K562 (cell line): Measurements from ENCODE around the gene NFS1. TPM values are rescaled to one million over a fixed set of nuclear protein-coding genes. Genes with fewer than 3 reads are reported as not detected.

Experiments used
- ATAC-seq: fragments of 200-7000 bp; cut with Tn5 transposase; 3 replicates; pipeline ENCODE4 v1.9.1; 2020; ENCODE audit warnings: moderate library complexity
- BruUV-seq: library from RNA; stranded (reverse); fragments of 400-500 nt; replicated peaks from 2 replicates; lab custom pipeline; 2021; lab: Mats Ljungman, UMichigan
- CTCF ChIA-PET: fragments of 300-600 bp; formaldehyde crosslinking; extraction: SDS; loops from one replicate; lab custom pipeline; 2021; ENCODE audit warnings: low intra/inter-chr PET ratio; lab: Yijun Ruan, JAX
- POLR2A ChIA-PET: fragments of 300-600, 350-650 bp; sonication (Branson Sonifier 250); formaldehyde crosslinking; extraction: SDS; loops from one replicate; lab custom pipeline; 2021; ENCODE audit warnings: antibody characterized with exemption, inconsistent platforms; lab: Yijun Ruan, JAX
- DNase-seq, 4 experiments: peaks; one replicate each; pipeline versions ENCODE4 v3.0.0 to v3.0.0-alpha.2; 2011 to 2018; ENCODE audit warnings: low spot score in 3 of 4, mixed read lengths in 3 of 4; ENCODE audit errors: extremely low read depth in 1 of 4
- FAIRE-seq: peaks from 2 replicates; lab custom pipeline; 2011; peaks lifted over from hg19 to GRCh38; lab: Jason Lieb, UNC
- H2AFZ ChIP-seq: 2 replicates; pipeline ENCODE4 v1.6.0; 2011; ENCODE audit warnings: low read depth, low read length, control low read depth, inconsistent platforms
- H3K27ac ChIP-seq: fragments of 200-600 bp; 3 replicates; pipeline ENCODE4 v1.8.0; 2011; ENCODE audit warnings: low read depth, mild to moderate bottlenecking, control low read depth, inconsistent platforms, low read length, moderate library complexity, mixed read lengths; ENCODE audit errors: extremely low read depth
- H3K27me3 ChIP-seq, 2 experiments: fragments of 300-600 bp in 1 of 2; 2 replicates in 1 of 2; 3 replicates in 1 of 2; pipeline versions ENCODE4 v1.6.0 to v1.8.0; 2011; ENCODE audit warnings: inconsistent platforms in 2 of 2, low read length in 2 of 2, mild to moderate bottlenecking in 1 of 2, mixed read lengths in 1 of 2, moderate library complexity in 1 of 2; ENCODE audit not compliant: control insufficient read depth in 2 of 2, insufficient read depth in 2 of 2
- H3K36me3 ChIP-seq: fragments of 300-600 bp; 3 replicates; pipeline ENCODE4 v1.8.0; 2011; ENCODE audit warnings: mild to moderate bottlenecking, low read length, inconsistent platforms; ENCODE audit not compliant: control insufficient read depth, insufficient read depth
- H3K4me1 ChIP-seq, 2 experiments: fragments of 200-600 bp in 1 of 2; replicated peaks in 1 of 2; 2 replicates in 1 of 2; 3 replicates in 1 of 2; pipeline versions ENCODE4 v1.5.1 to v1.8.0; 2011; ENCODE audit warnings: inconsistent platforms in 2 of 2, low read length in 2 of 2, mild to moderate bottlenecking in 1 of 2, mixed read lengths in 1 of 2, moderate library complexity in 1 of 2; ENCODE audit not compliant: control insufficient read depth in 2 of 2, insufficient read depth in 2 of 2
- H3K4me2 ChIP-seq: 2 replicates; pipeline ENCODE4 v1.6.1; 2011; ENCODE audit warnings: low read length, control low read depth, inconsistent platforms, mixed read lengths; ENCODE audit not compliant: insufficient read depth
- H3K4me3 ChIP-seq: fragments of 200-600 bp; sonication (generic), shearing (Covaris generic); 2 replicates; pipeline ENCODE4 v1.5.1; 2016; ENCODE audit warnings: control low read depth, inconsistent platforms
- H3K79me2 ChIP-seq: fragments of 200-600 bp; 3 replicates; pipeline ENCODE4 v1.8.0; 2011; ENCODE audit warnings: low read length, inconsistent platforms; ENCODE audit not compliant: control insufficient read depth, insufficient read depth
- H3K9ac ChIP-seq, 2 experiments: 2 replicates each; pipeline versions ENCODE4 v1.6.0 to v1.6.1; 2011; ENCODE audit warnings: low read depth in 2 of 2, low read length in 2 of 2, control low read depth in 1 of 2, inconsistent platforms in 1 of 2, mild to moderate bottlenecking in 1 of 2, mixed read lengths in 1 of 2; ENCODE audit not compliant: insufficient read depth in 1 of 2
- H3K9me1 ChIP-seq: one replicate; pipeline ENCODE4 v1.6.0; 2011; ENCODE audit warnings: inconsistent platforms, mild to moderate bottlenecking, low read length, moderate library complexity; ENCODE audit not compliant: control insufficient read depth, insufficient read depth
- H3K9me3 ChIP-seq: replicated peaks from 2 replicates; pipeline ENCODE4 v1.5.1; 2011; ENCODE audit warnings: low read depth, low read length, inconsistent platforms; ENCODE audit not compliant: control insufficient read depth, insufficient read depth
- H4K20me1 ChIP-seq: replicated peaks from 2 replicates; pipeline ENCODE4 v1.6.1; 2011; ENCODE audit warnings: low read length, inconsistent platforms, mixed read lengths; ENCODE audit not compliant: control insufficient read depth, insufficient read depth
- ARID1B ChIP-seq: fragments of 450-650 bp; IDR thresholded peaks from 2 replicates; pipeline ENCODE4 v1.6.1; 2016; ENCODE audit warnings: antibody characterized with exemption, mild to moderate bottlenecking, inconsistent platforms
- DNMT1 ChIP-seq: fragments of 450-650 bp; IDR thresholded peaks from 2 replicates; pipeline ENCODE4 v1.6.1; 2016; ENCODE audit warnings: antibody characterized with exemption, mild to moderate bottlenecking
- ILK ChIP-seq: fragments of 450-650 bp; IDR thresholded peaks from 2 replicates; pipeline ENCODE4 v1.6.1; 2016; ENCODE audit warnings: missing genetic modification characterization, low read depth, mild to moderate bottlenecking, missing compliant biosample characterization, moderate library complexity, borderline replicate concordance
- KDM4B ChIP-seq, 2 experiments: fragments of 450-650 bp in 1 of 2; sonication (generic) in 1 of 2; IDR thresholded peaks; 2 replicates each; pipeline ENCODE4 v1.6.1; 2016 to 2017; ENCODE audit warnings: borderline replicate concordance in 2 of 2, antibody characterized with exemption in 1 of 2, low read depth in 1 of 2, mild to moderate bottlenecking in 1 of 2
- MEF2A ChIP-seq: IDR thresholded peaks from 2 replicates; pipeline ENCODE4 v1.6.1; 2011; ENCODE audit warnings: low read depth, mild to moderate bottlenecking, low read length, moderate library complexity; ENCODE audit not compliant: control insufficient read depth
- MTA1 ChIP-seq: fragments of 450-650 bp; IDR thresholded peaks from 2 replicates; pipeline ENCODE4 v1.6.1; 2017; ENCODE audit warnings: borderline replicate concordance
- NR3C1 ChIP-seq: sonication (generic); formaldehyde crosslinking; IDR thresholded peaks from 2 replicates; pipeline ENCODE4 v1.8.1; 2022; ENCODE audit warnings: missing genetic modification reagents
- PHF20 ChIP-seq: fragments of 450-650 bp; IDR thresholded peaks from 2 replicates; pipeline ENCODE4 v1.6.1; 2018; ENCODE audit not compliant: partially characterized antibody
- SMC3 ChIP-seq: conservative IDR thresholded peaks from 2 replicates; pipeline ENCODE4 v1.6.1; 2011; ENCODE audit warnings: low read depth, low read length, improper control_type of control experiment; ENCODE audit not compliant: insufficient read depth
- TEAD2 ChIP-seq: fragments of 450-650 bp; IDR thresholded peaks from 2 replicates; pipeline ENCODE4 v1.6.1; 2016; ENCODE audit warnings: missing genetic modification characterization, control low read depth, missing compliant biosample characterization
- USF1 ChIP-seq: sonication (generic); formaldehyde crosslinking; IDR thresholded peaks from 2 replicates; pipeline ENCODE4 v1.9.0; 2022; ENCODE audit warnings: mild to moderate bottlenecking, missing genetic modification reagents
- ZBED1 ChIP-seq: IDR thresholded peaks from 2 replicates; pipeline ENCODE4 v1.6.1; 2014
- ZBTB17 ChIP-seq: fragments of 450-650 bp; formaldehyde crosslinking; IDR thresholded peaks from 2 replicates; pipeline ENCODE4 v1.4.0; 2020; ENCODE audit warnings: mild to moderate bottlenecking
- ZNF175 ChIP-seq: fragments of 200-800 bp; sonication (Bioruptor generic); IDR thresholded peaks from 2 replicates; pipeline ENCODE4 v1.6.1; 2016; ENCODE audit warnings: low read depth, mild to moderate bottlenecking, missing genetic modification characterization, missing compliant biosample characterization
- ZNF274 ChIP-seq: IDR thresholded peaks from 2 replicates; pipeline ENCODE4 v1.6.1; 2011; ENCODE audit warnings: low read depth, mild to moderate bottlenecking, low read length, moderate library complexity, borderline replicate concordance
- WGBS: fragments of 100-300 bp; shearing (Covaris generic); methylation state at CpG from one replicate; pipeline ENCODE4 v1.1.6; 2016; ENCODE audit warnings: low coverage, mixed read lengths; ENCODE audit not compliant: insufficient coverage; ENCODE audit errors: missing lambda C conversion rate; 5-methylcytosine and 5-hydroxymethylcytosine counted together
- in situ Hi-C: fragments of 300-500 bp; cut with MboI; formaldehyde crosslinking; loops from 4 replicates; pipeline ENCODE4 v1.15.0; 2018; ENCODE audit warnings: inconsistent platforms, mixed read lengths
- intact Hi-C: fragments of 100-400 bp; cut with micrococcal nuclease; formaldehyde crosslinking; loops from 2 replicates; pipeline ENCODE4 v1.14.2; 2022
- polyA plus RNA-seq, 8 experiments: library from polyadenylated mRNA; depleted of rRNA in 4 of 8; stranded (reverse) in 5 of 8; unstranded in 3 of 8; fragments of >200 nt; fragmentation: Nextera tagmentation in 2 of 8; fragmentation: Illumina TruSeq in 1 of 8; extraction: Ambion mirVana in 2 of 8; extraction: Trizol in 1 of 8; gene quantifications; 2 replicates each; pipeline versions ENCODE4 v1.2.1 to v1.2.3, GENCODE V29; 2011 to 2014; ENCODE audit warnings: inconsistent platforms in 1 of 8, missing spikeins in 1 of 8
- total RNA-seq, 7 experiments: library from RNA; depleted of rRNA in 6 of 7; stranded (reverse); fragments of >200 nt in 6 of 7; fragmentation: Illumina TruSeq in 2 of 7; extraction: Trizol in 2 of 7; gene quantifications; 2 replicates each; pipeline versions ENCODE4 v1.2.1 to v1.2.3, GENCODE V29; 2011 to 2021; ENCODE audit warnings: low replicate concordance in 1 of 7

NFS1 gene
- total and polyA plus RNA-seq, 9 of the 15 experiments (the other 6 are each of a cell fraction or from before 2014, with no cell fraction given): 11.5 to 84.8 (median 47.1) TPM

GRCh38 chr20:35637276-35637675 is 61.9 kb downstream of the NFS1 start:
- Histone ChIP-seq H3K9me3 (no peaks in the 10 kb centered on the region), H4K20me1 (no peaks in the 10 kb centered on the region; the same call in 1 of the 2 replicates), H2AFZ (no peak overlapping the region), H3K36me3 (peaks cover 5% of the 10 kb centered on the region; the same call in 2 of the 3 replicates), H3K9me1 (no peaks in the 10 kb centered on the region), H3K9ac (no peak overlapping the region), H3K4me3 (no peak overlapping the region), H3K79me2 (peaks cover 34% of the 10 kb centered on the region; the same call in 2 of the 3 replicates), H3K4me2 (no peak overlapping the region), H3K27ac (no peak overlapping the region), H3K27me3 (no peaks in the 10 kb centered on the region), H3K4me1 (peaks cover 0 to 2% of the 10 kb centered on the region in 2 experiments; a peak in 2 of 5 replicates)
- intact Hi-C loops: no loop called here
- FAIRE-seq (no peak), DNase-seq (no peak), ATAC-seq (no peak)
- in situ Hi-C loops: no loop called here
- WGBS: 91% methylated on average over 6 of the region's 6 CpGs
- ChIA-PET CTCF (no interaction called here), POLR2A (interaction anchor here (1.0 to 2.1 kb wide), 5 partner anchors 8 to 20 kb away, joined by 3 to 8 read pairs (median 6); no protein-coding TSS in a partner anchor)
- TF ChIP-seq MTA1: no peak
- TF ChIP-seq DNMT1: no peak
- TF ChIP-seq NR3C1 (CRISPR knock-in tag): no peak
- TF ChIP-seq ILK (tag): no peak
- TF ChIP-seq TEAD2 (tag): no peak
- TF ChIP-seq PHF20: no peak
- no peak for TF ChIP-seq ZNF175 (CRISPR knock-in tag)
- TF ChIP-seq ZNF274: no peak
- no peak for TF ChIP-seq USF1 (CRISPR knock-in tag)
- TF ChIP-seq ARID1B: no peak
- no peak for TF ChIP-seq ZBTB17 (CRISPR knock-in tag)
- TF ChIP-seq SMC3: no peak
- no peak for TF ChIP-seq ZBED1
- TF ChIP-seq MEF2A: no peak
- no peak for TF ChIP-seq KDM4B (IDR thresholded peaks at IDR 0.05; ENCODE audit: borderline replicate concordance in 2 of 2, low read depth in 1 of 2)
- no TSS peak for BruUV-seq
